Activated CD4-positive, CD25-positive, alpha-beta regulatory T cell treated with anti-CD3 and anti-CD28 coated beads, Interleukin-2, amount 50 U/mL, for 16 hours (primary cell): Measurements from ENCODE around the gene SPDL1.
"Not testable (repeated sequence)": the region's sequence is repeated elsewhere in the genome, so short reads cannot be mapped to it uniquely, and the experiment has no call there.

ENCODE experiments used
- DNase-seq: peaks from one replicate; pipeline ENCODE4 v3.0.0-alpha.2; 2020; ENCODE audit warnings: low read depth, low spot score

SPDL1 gene

GRCh38 chr5:169574134-169574646 lies 9.4 kb upstream of the SPDL1 start:
- DNase-seq, result no peak

GRCh38 chr5:169576181-169576598 lies 7.4 kb upstream of the SPDL1 start:
- DNase-seq, result no peak

GRCh38 chr5:169577951-169578350 lies 5.6 kb upstream of the SPDL1 start:
- no peak for DNase-seq

- no peak for DNase-seq
Measured at GRCh38 chr5:169580964-169581363, 2.6 kb upstream of the SPDL1 start.

- peak; percentile 44 for DNase-seq
Measured at GRCh38 chr5:169581580-169582227, 1.9 kb upstream of the SPDL1 start.

- no peak for DNase-seq
Measured at GRCh38 chr5:169583101-169583423, 511 bp upstream of the SPDL1 start.

- DNase-seq, result no peak
Measured at GRCh38 chr5:169584998-169585451, 1.5 kb downstream of the SPDL1 start.

GRCh38 chr5:169590602-169591001 lies 7.0 kb downstream of the SPDL1 start:
- no peak for DNase-seq

GRCh38 chr5:169591636-169592035 lies 8.1 kb downstream of the SPDL1 start:
- no peak for DNase-seq

- DNase-seq, result no peak
Measured at GRCh38 chr5:169592937-169593650, 9.5 kb downstream of the SPDL1 start.

GRCh38 chr5:169595172-169595820 lies 11.7 kb downstream of the SPDL1 start:
- no peak for DNase-seq

- no peak for DNase-seq
Measured at GRCh38 chr5:169599451-169599850, 15.9 kb downstream of the SPDL1 start.

- DNase-seq, result no peak
Measured at GRCh38 chr5:169602535-169602934, 19.0 kb downstream of the SPDL1 start.

- DNase-seq, result no peak
Measured at GRCh38 chr5:169606279-169606678, 22.7 kb downstream of the SPDL1 start.

- no peak for DNase-seq
Measured at GRCh38 chr5:169607882-169608281, 24.3 kb downstream of the SPDL1 start.

GRCh38 chr5:169609716-169610115 lies 26.1 kb downstream of the SPDL1 start:
- DNase-seq, result no peak

GRCh38 chr5:169610606-169611005 lies 27.0 kb downstream of the SPDL1 start:
- no peak for DNase-seq

GRCh38 chr5:169615561-169615960 lies 32.0 kb downstream of the SPDL1 start:
- DNase-seq, result no peak

GRCh38 chr5:169624307-169624706 lies 40.7 kb downstream of the SPDL1 start:
- DNase-seq, result not testable (repeated sequence)

GRCh38 chr5:169626779-169627178 lies 43.2 kb downstream of the SPDL1 start:
- no peak for DNase-seq

GRCh38 chr5:169627551-169627950 lies 44.0 kb downstream of the SPDL1 start:
- DNase-seq, result no peak

- DNase-seq, result no peak
Measured at GRCh38 chr5:169628892-169629291, 45.3 kb downstream of the SPDL1 start.
